Testis (tissue), 2 donors: ENCODE results near the gene DCUN1D1.

Experiments
- CTCF ChIP-seq, 3 experiments: fragments of 450-650 bp in 2 of 3; fragments of 200-600 bp in 1 of 3; sonication (generic) in 1 of 3; IDR thresholded peaks; one replicate each; pipeline ENCODE4 v1.5.1; 2016 to 2019; ENCODE audit warnings: antibody characterized with exemption in 3 of 3, mild to moderate bottlenecking in 2 of 3, moderate library complexity in 1 of 3
- POLR2A ChIP-seq: fragments of 450-650 bp; IDR thresholded peaks from one replicate; pipeline ENCODE4 v1.6.1; 2017; ENCODE audit warnings: antibody characterized with exemption, mild to moderate bottlenecking, moderate library complexity

- TF ChIP-seq CTCF (IDR thresholded peaks at IDR 0.05): no peak
- no peak for TF ChIP-seq POLR2A
Observed at GRCh38 chr3:183027276-183027675, 46.9 kb upstream of the DCUN1D1 start.
